Endodermal cell (in vitro differentiated cells): ENCODE results near the gene TMEM200B. TPM values are rescaled to one million over a fixed set of nuclear protein-coding genes. Genes with fewer than 3 reads are reported as not detected.
A peak's percentile ranks its signal among the peaks of the same experiment; 100 is the strongest.

Experiments
- DNase-seq: peaks from one replicate; pipeline ENCODE4 v3.0.0-alpha.2; 2017
- H3K27ac ChIP-seq: 2 replicates; pipeline ENCODE4 v1.5.1; 2013; ENCODE audit warnings: mild to moderate bottlenecking, low read depth, low read length, moderate library complexity
- H3K27me3 ChIP-seq: 2 replicates; pipeline ENCODE4 v1.6.1; 2013; ENCODE audit warnings: mild to moderate bottlenecking, low read length, moderate library complexity; ENCODE audit not compliant: insufficient read depth, control insufficient read depth, poor library complexity, severe bottlenecking
- H3K36me3 ChIP-seq: 2 replicates; pipeline ENCODE4 v1.7.0; 2013; ENCODE audit warnings: mild to moderate bottlenecking, low read length, moderate library complexity; ENCODE audit not compliant: control insufficient read depth, insufficient read depth
- H3K4me1 ChIP-seq: one replicate; pipeline ENCODE4 v1.7.0; 2013; ENCODE audit warnings: low read length; ENCODE audit not compliant: control insufficient read depth, insufficient read depth
- H3K4me3 ChIP-seq: 2 replicates; pipeline ENCODE4 v1.5.1; 2013; ENCODE audit warnings: mild to moderate bottlenecking, low read length, moderate library complexity
- H3K9ac ChIP-seq: 2 replicates; pipeline ENCODE4 v1.6.1; 2013; ENCODE audit warnings: mild to moderate bottlenecking, low read length, moderate library complexity; ENCODE audit not compliant: poor library complexity, severe bottlenecking; ENCODE audit errors: extremely low read depth
- H3K9me3 ChIP-seq: 2 replicates; pipeline ENCODE4 v1.6.1; 2013; ENCODE audit warnings: mild to moderate bottlenecking, low read length, moderate library complexity; ENCODE audit not compliant: control insufficient read depth
- H3K27ac Mint-ChIP-seq: 2 replicates; pipeline ENCODE4 v1.8.0; 2020; ENCODE audit warnings: mixed read lengths
- H3K27me3 Mint-ChIP-seq: 2 replicates; pipeline ENCODE4 v1.8.0; 2021; ENCODE audit warnings: mild to moderate bottlenecking, mixed read lengths; ENCODE audit not compliant: insufficient read depth
- H3K36me3 Mint-ChIP-seq: 2 replicates; pipeline ENCODE4 v1.8.0; 2020; ENCODE audit warnings: low read depth, mixed read lengths
- H3K4me1 Mint-ChIP-seq: 2 replicates; pipeline ENCODE4 v1.8.0; 2020; ENCODE audit warnings: mixed read lengths
- H3K4me3 Mint-ChIP-seq: 2 replicates; pipeline ENCODE4 v1.8.0; 2020; ENCODE audit warnings: mild to moderate bottlenecking, moderate library complexity, mixed read lengths
- H3K9me3 Mint-ChIP-seq: 2 replicates; pipeline ENCODE4 v1.8.0; 2020; ENCODE audit warnings: mild to moderate bottlenecking, mixed read lengths
- WGBS, 2 experiments: methylation state at CpG; one replicate each; pipeline versions ENCODE4 v1.1.5 to v1.1.7; 2013; ENCODE audit warnings: missing lambda C conversion rate in 2 of 2, mixed read lengths in 1 of 2; ENCODE audit not compliant: insufficient coverage in 1 of 2, insufficient read length in 1 of 2; 5-methylcytosine and 5-hydroxymethylcytosine counted together
- long read RNA-seq, 4 experiments: library from polyadenylated mRNA in 2 of 4; library from RNA in 1 of 4; library from capped mRNA in 1 of 4; stranded (forward) in 3 of 4; unstranded in 1 of 4; transcript quantifications; one replicate each; pipeline ENCODE4 v2.0.0, GENCODE V29; 2020 to 2021; ENCODE audit warnings: inconsistent platforms in 1 of 4
- polyA plus RNA-seq, 2 experiments: library from polyadenylated mRNA; stranded (reverse); fragments of 50-300 nt; gene quantifications; one replicate each; pipeline ENCODE4 v1.2.3, GENCODE V29; 2013
- total RNA-seq, 2 donors: library from RNA; stranded (reverse); fragmentation: NEBNext Ultra II Directional in 1 of 2; extraction: Animal tissue kit (Norgen Biotek cat#: 25700) in 1 of 2; gene quantifications; 2 replicates in 1 of 2; 3 replicates in 1 of 2; pipeline ENCODE4 v1.2.1, GENCODE V29; 2021
- TF ChIP-seq, protein P1 (sequence below): fragments of 200-600 bp; sonication (generic); conservative IDR thresholded peaks from 2 replicates; pipeline ENCODE4 v1.5.0; 2021; ENCODE audit warnings: antibody characterized with exemption, mild to moderate bottlenecking

Gene TMEM200B
- 10 to 100 TPM; 36.0 to 49.4 TPM for total RNA-seq
- 8.4 TPM for polyA plus RNA-seq (2013, experiment 1 of 2)
- 8.4 TPM for polyA plus RNA-seq (2013, experiment 2 of 2)
- long read RNA-seq, experiment 1, partial matches to known transcripts = 34 of 36 reads
- long read RNA-seq, experiment 1, other reads (novel, unspliced or antisense) = 0 of 36 reads
- long read RNA-seq, experiment 2, transcript TMEM200B-202 (2 exons, 2,501 nt) = major isoform, 60 of 109 reads
- long read RNA-seq, experiment 2, partial matches to known transcripts = 46 of 109 reads
- long read RNA-seq, experiment 2, other reads (novel, unspliced or antisense) = 1 of 109 reads
- long read RNA-seq, experiment 3, partial matches to known transcripts = 0 of 7 reads
- long read RNA-seq, experiment 3, other reads (novel, unspliced or antisense) = 7 of 7 reads
- long read RNA-seq, experiment 4, partial matches to known transcripts = 0 of 1 reads
- long read RNA-seq, experiment 4, other reads (novel, unspliced or antisense) = 1 of 1 reads

DNA sequence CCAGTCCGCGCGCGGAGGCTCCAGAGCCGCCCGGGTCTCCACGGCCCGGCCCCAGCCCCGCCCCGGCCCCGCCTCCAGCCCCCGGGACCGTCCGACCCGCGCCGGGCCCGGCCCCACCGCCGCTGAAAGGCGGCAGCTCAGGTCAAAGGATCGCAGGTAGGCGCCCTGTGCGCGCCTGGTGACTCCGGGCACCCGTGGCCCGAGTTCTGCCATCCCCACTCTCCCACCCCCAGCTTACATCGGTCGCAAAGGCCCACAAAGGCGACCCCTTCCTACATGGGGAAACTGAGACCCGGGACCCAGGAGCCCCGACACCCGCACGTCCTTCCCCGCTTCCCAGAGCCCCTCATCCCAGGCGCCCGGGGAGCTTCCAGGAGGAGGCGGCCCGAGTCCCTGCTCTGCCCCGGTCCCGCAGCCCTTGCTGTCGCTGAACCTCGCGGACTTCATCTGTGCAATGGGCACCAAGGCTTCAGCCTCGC lies at the start of gene TMEM200B:
TSS of gene TMEM200B (minus strand) at position 17 of the 479 bp plus-strand sequence. CDS start 2,075 bp downstream, outside the sequence.
- Histone ChIP-seq H3K4me3 (peak within 1 kb of the TSS; percentile 86), H3K9ac (peak within 1 kb of the TSS; percentile 90), H3K9me3 (no peaks in the 10 kb centered on the region), H3K4me1 (peaks cover 8% of the 10 kb centered on the region), H3K36me3 (peaks cover 7% of the 10 kb centered on the region), H3K27me3 (no peaks in the 10 kb centered on the region), H3K27ac (no peak within 1 kb of the TSS)
- 0 to 5% methylated on average over 4 to 46 of the region's 46 CpGs for WGBS, 2 experiments
- TF ChIP-seq, protein P1, sequence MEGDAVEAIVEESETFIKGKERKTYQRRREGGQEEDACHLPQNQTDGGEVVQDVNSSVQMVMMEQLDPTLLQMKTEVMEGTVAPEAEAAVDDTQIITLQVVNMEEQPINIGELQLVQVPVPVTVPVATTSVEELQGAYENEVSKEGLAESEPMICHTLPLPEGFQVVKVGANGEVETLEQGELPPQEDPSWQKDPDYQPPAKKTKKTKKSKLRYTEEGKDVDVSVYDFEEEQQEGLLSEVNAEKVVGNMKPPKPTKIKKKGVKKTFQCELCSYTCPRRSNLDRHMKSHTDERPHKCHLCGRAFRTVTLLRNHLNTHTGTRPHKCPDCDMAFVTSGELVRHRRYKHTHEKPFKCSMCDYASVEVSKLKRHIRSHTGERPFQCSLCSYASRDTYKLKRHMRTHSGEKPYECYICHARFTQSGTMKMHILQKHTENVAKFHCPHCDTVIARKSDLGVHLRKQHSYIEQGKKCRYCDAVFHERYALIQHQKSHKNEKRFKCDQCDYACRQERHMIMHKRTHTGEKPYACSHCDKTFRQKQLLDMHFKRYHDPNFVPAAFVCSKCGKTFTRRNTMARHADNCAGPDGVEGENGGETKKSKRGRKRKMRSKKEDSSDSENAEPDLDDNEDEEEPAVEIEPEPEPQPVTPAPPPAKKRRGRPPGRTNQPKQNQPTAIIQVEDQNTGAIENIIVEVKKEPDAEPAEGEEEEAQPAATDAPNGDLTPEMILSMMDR = no peak
- Mint-ChIP-seq H3K4me1 (peaks cover 12% of the 10 kb centered on the region), H3K4me3 (peak within 1 kb of the TSS; percentile 79), H3K9me3 (no peaks in the 10 kb centered on the region), H3K27ac (peak within 1 kb of the TSS; percentile 90), H3K36me3 (peaks cover 6% of the 10 kb centered on the region), H3K27me3 (peaks cover 4% of the 10 kb centered on the region)
- peak; percentile 76 for DNase-seq

DNA sequence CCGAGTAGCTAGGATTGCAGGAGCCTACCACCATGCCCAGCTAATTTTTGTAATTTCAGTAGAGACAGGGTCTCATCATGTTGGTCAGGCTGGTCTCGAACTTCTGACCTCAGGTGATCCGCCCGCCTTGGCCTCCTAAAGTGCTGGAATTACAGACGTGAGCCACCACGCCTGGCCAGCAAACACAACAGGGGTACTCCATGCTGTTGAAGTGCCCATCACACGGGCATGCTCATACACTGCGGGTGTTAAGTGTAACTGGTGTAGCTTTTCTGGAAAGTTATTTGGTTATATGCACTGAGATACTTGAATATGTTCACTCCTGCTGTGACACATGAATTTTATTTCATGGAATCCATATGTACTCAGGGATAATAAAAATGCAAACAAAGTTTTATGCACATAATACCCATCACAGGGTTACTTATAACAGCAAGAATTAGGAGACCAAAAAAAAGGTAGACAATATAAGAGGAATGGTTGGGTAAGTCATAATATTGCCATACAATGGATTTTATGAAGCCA lies 48.8 kb upstream of the TMEM200B start:
- peaks cover 20% of the 10 kb centered on the region for H3K4me1 Mint-ChIP-seq
- Histone ChIP-seq H3K27me3 (no peaks in the 10 kb centered on the region), H3K36me3 (peaks cover 67% of the 10 kb centered on the region), H3K27ac (no peak overlapping the region), H3K4me3 (no peak overlapping the region), H3K4me1 (peaks cover 9% of the 10 kb centered on the region), H3K9me3 (peaks cover 5% of the 10 kb centered on the region), H3K9ac (no peak overlapping the region)
- H3K4me3 Mint-ChIP-seq = no peak overlapping the region
- peak overlapping the region; percentile 30 for H3K27ac Mint-ChIP-seq
- TF ChIP-seq, protein P1 = no peak
- peaks cover 33% of the 10 kb centered on the region for H3K36me3 Mint-ChIP-seq
- WGBS, 2 experiments = 85 to 94% methylated on average over 8 of the region's 8 CpGs
- DNase-seq = no peak
- H3K27me3 Mint-ChIP-seq = no peaks in the 10 kb centered on the region
- H3K9me3 Mint-ChIP-seq = peaks cover 3% of the 10 kb centered on the region

DNA sequence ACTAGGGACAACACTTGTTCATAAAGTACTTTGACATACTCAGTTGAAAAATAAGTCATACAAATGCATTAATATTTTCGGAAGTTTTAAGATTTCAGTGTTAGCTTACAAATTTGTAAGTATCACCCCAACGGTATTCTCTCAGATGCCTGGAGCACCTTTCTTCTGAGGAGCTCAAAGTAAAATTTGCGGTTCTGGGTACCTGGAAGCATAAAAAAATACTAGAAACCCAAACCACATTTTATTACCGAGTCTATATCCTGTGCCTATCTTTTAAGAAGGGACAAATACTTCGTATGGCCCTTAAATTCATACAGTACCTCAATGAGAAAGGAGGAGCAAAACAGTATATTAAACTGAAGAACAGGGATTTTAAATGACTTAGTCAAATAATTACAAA lies 47.8 kb upstream of the TMEM200B start:
- H3K4me1 ChIP-seq = peaks cover 9% of the 10 kb centered on the region
- no peak overlapping the region for H3K9ac ChIP-seq
- TF ChIP-seq, protein P1 = no peak
- peaks cover 39% of the 10 kb centered on the region for H3K36me3 Mint-ChIP-seq
- H3K36me3 ChIP-seq = peaks cover 72% of the 10 kb centered on the region
- peaks cover 28% of the 10 kb centered on the region for H3K4me1 Mint-ChIP-seq
- peaks cover 3% of the 10 kb centered on the region for H3K9me3 Mint-ChIP-seq
- H3K27me3 ChIP-seq = no peaks in the 10 kb centered on the region
- H3K4me3 ChIP-seq = peak overlapping the region; percentile 3
- 91 to 100% methylated on average over 3 to 5 of the region's 5 CpGs for WGBS, 2 experiments
- H3K27ac ChIP-seq = no peak overlapping the region
- H3K27me3 Mint-ChIP-seq = no peaks in the 10 kb centered on the region
- peaks cover 5% of the 10 kb centered on the region for H3K9me3 ChIP-seq
- no peak overlapping the region for H3K27ac Mint-ChIP-seq
- no peak for DNase-seq
- H3K4me3 Mint-ChIP-seq = no peak overlapping the region
